Testis (tissue), 2 donors: ENCODE measurements around the gene SUCLG2.

Source experiments
- CTCF ChIP-seq, 3 experiments: fragments of 450-650 bp in 2 of 3; fragments of 200-600 bp in 1 of 3; sonication (generic) in 1 of 3; IDR thresholded peaks; one replicate each; pipeline ENCODE4 v1.5.1; 2016 to 2019; ENCODE audit warnings: antibody characterized with exemption in 3 of 3, mild to moderate bottlenecking in 2 of 3, moderate library complexity in 1 of 3
- POLR2A ChIP-seq: fragments of 450-650 bp; IDR thresholded peaks from one replicate; pipeline ENCODE4 v1.6.1; 2017; ENCODE audit warnings: antibody characterized with exemption, mild to moderate bottlenecking, moderate library complexity

GRCh38 chr3:67655364-67656121 is 1.1 kb upstream of the SUCLG2 start:
- TF ChIP-seq CTCF (IDR thresholded peaks at IDR 0.05) (no peak), POLR2A (no peak)
